Osteocyte (in vitro differentiated cells): ENCODE data around the gene TCIRG1. TPM values are rescaled to one million over a fixed set of nuclear protein-coding genes. Genes with fewer than 3 reads are reported as not detected.

Experiments used
- DNase-seq: peaks from one replicate; pipeline ENCODE4 v3.0.0; 2021; ENCODE audit warnings: mixed read lengths; ENCODE audit not compliant: unreplicated experiment; ENCODE audit errors: extremely low spot score
- H3K27ac Mint-ChIP-seq: one replicate; pipeline ENCODE4 v1.8.0; 2021; ENCODE audit warnings: mild to moderate bottlenecking, mixed read lengths; ENCODE audit not compliant: unreplicated experiment
- H3K27me3 Mint-ChIP-seq: one replicate; pipeline ENCODE4 v1.8.0; 2021; ENCODE audit warnings: mixed read lengths; ENCODE audit not compliant: unreplicated experiment
- H3K36me3 Mint-ChIP-seq: one replicate; pipeline ENCODE4 v1.8.0; 2021; ENCODE audit warnings: mixed read lengths; ENCODE audit not compliant: unreplicated experiment
- H3K4me1 Mint-ChIP-seq: one replicate; pipeline ENCODE4 v1.8.0; 2021; ENCODE audit warnings: mixed read lengths; ENCODE audit not compliant: unreplicated experiment
- H3K4me3 Mint-ChIP-seq: one replicate; pipeline ENCODE4 v1.8.0; 2021; ENCODE audit warnings: mild to moderate bottlenecking, moderate library complexity, mixed read lengths; ENCODE audit not compliant: unreplicated experiment
- H3K9me3 Mint-ChIP-seq: one replicate; pipeline ENCODE4 v1.8.0; 2021; ENCODE audit warnings: mixed read lengths; ENCODE audit not compliant: unreplicated experiment
- CTCF ChIP-seq: fragments of 200-600 bp; sonication (generic); IDR thresholded peaks from 2 replicates; pipeline ENCODE4 v1.5.0; 2021; ENCODE audit warnings: antibody characterized with exemption, mild to moderate bottlenecking, moderate library complexity
- total RNA-seq: library from RNA; stranded (reverse); gene quantifications from 2 replicates; pipeline ENCODE4 v1.2.1, GENCODE V29; 2021

Gene TCIRG1
- total RNA-seq, 1 donor from 2014 or later, result 53.0 TPM

- no peak overlapping the region for H3K4me3 Mint-ChIP-seq
- no peak for TF ChIP-seq CTCF
- H3K27ac Mint-ChIP-seq, result no peak overlapping the region
- H3K36me3 Mint-ChIP-seq, result no peaks in the 10 kb centered on the region
- H3K4me1 Mint-ChIP-seq, result peaks cover 26% of the 10 kb centered on the region
- H3K27me3 Mint-ChIP-seq, result no peaks in the 10 kb centered on the region
- no peaks in the 10 kb centered on the region for H3K9me3 Mint-ChIP-seq
- DNase-seq, result no peak
These were observed 5.5 kb downstream of the TCIRG1 start for GRCh38 chr11:68044145-68044813.

DNA sequence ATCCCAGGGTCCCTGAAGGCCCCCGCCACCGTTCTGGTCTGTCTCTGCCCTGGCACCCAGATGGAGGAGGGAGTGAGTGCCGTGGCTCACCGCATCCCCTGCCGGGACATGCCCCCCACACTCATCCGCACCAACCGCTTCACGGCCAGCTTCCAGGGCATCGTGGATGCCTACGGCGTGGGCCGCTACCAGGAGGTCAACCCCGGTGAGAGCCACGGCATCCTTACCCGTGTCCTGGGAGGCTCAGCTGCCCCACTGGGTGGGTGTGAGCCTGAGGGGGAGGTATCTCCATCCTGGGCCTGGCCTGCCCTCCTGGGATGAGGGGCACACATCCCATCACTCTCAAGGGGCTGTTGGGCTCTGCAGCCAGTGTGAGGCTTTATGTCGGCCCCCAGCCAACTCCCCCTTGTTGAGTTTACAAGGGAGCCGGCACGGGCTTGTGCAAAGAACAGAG is 6.1 kb downstream of the TCIRG1 start:
- Mint-ChIP-seq H3K9me3 (no peaks in the 10 kb centered on the region), H3K36me3 (no peaks in the 10 kb centered on the region), H3K4me1 (peaks cover 22% of the 10 kb centered on the region), H3K27ac (no peak overlapping the region), H3K27me3 (no peaks in the 10 kb centered on the region), H3K4me3 (no peak overlapping the region)
- DNase-seq, result no peak
- no peak for TF ChIP-seq CTCF

GRCh38 chr11:68047437-68048290 is 8.8 kb downstream of the TCIRG1 start:
- TF ChIP-seq CTCF, result no peak
- no peaks in the 10 kb centered on the region for H3K27me3 Mint-ChIP-seq
- H3K9me3 Mint-ChIP-seq, result no peaks in the 10 kb centered on the region

GRCh38 chr11:68048681-68049508 is 10.1 kb downstream of the TCIRG1 start:
- Mint-ChIP-seq H3K9me3 (no peaks in the 10 kb centered on the region), H3K27me3 (no peaks in the 10 kb centered on the region), H3K36me3 (no peaks in the 10 kb centered on the region), H3K4me3 (no peak overlapping the region), H3K27ac (no peak overlapping the region), H3K4me1 (peaks cover 10% of the 10 kb centered on the region)
- DNase-seq, result no peak
- no peak for TF ChIP-seq CTCF

More at GRCh38 chr11:68047437-68048290, 8.8 kb downstream of the TCIRG1 start:
- Mint-ChIP-seq H3K36me3 (no peaks in the 10 kb centered on the region), H3K27ac (no peak overlapping the region), H3K4me1 (peaks cover 8% of the 10 kb centered on the region), H3K4me3 (no peak overlapping the region)
- DNase-seq, result no peak
